ENCODE measurements around the gene PRKCZ.

PRKCZ gene

DNA sequence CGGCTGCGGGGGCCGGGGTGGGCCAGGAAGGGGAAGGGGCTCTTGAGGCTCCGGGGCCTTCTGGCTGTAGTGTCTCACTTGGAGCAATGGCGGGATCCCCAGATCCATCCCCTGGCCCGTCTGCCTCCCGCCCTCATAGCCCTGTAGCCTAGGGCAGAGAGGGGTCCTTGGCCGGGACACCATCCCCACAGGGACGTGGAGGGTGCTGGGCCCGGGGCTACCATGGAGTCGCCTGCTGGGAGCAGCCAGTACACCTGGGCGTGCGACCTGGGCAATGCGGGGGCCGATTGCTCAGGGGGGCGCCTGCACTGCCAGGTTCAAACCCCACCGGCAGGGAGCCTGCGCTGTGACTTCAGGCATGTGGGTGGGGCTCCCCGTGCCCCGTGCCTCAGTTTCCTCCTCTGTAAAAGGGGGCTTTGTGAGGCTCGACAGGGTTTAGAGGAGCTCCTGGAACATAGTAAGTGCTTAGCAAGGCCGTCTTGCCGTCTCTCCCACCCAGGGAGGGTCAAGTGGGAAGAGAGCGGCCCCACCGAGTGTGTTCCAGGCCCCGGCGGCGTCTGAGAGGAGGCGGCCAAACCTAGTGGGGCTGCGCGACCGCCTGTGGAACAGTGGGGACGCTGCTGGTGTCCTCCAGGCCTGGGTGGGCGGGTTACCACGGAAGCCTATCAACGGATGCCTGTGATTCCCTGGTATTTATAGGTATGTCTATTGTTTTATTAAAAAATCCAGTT lies 20.8 kb downstream of the PRKCZ start:
- H3K27me3 ChIP-seq: no peaks in the 10 kb centered on the region
- TF ChIP-seq CTCF (IDR thresholded peaks at IDR 0.05): no peak

DNA sequence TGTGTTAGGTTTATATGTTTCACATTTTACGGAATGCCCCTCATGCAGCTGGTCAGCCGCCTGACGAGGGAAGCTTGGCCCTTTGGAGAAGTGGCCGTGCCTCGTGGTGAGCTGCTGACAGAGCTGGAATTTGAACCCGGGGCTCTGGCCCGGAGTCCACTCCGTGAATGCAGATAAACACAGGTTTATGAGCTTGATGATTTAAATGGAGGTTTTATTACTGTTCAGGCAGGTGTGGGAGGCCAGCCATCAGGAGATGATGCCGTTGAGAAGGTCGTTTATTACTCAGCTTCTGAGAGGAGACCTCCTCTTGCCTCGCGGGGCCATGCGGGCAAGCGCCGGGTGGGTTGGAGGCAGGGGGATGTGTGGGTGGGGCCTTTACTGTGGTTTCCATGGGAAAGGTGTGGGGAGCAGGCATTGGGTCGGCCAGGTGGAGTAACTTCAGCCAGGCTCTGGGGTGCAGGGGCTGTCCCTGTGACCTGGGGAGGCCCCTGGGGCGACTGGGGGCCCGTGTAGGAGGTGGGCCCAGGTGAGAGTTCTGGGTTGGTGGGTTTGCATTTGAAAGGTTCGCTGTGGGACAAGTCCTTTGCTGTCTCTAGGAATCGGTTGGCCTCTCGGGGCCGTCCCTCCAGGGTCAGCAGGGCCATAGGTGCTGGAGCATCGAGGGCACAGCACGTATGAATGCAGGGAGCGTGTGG lies 22.0 kb downstream of the PRKCZ start:
- no peaks in the 10 kb centered on the region for H3K4me1 ChIP-seq (ENCODE audit: control insufficient read depth in 1 of 2, insufficient read depth in 1 of 2, low read depth in 1 of 2, low read length in 1 of 2)
- no peaks in the 10 kb centered on the region for H3K9me3 ChIP-seq
- H3K4me3 ChIP-seq (ENCODE audit: low read depth in 1 of 2, low read length in 1 of 2): no peak overlapping the region
- TF ChIP-seq CTCF (IDR thresholded peaks at IDR 0.05): no peak
- no peaks in the 10 kb centered on the region for H3K27me3 ChIP-seq
- no peak overlapping the region for H3K27ac ChIP-seq
- H3K36me3 ChIP-seq: no peaks in the 10 kb centered on the region

More for the DNA sequence above, 20.8 kb downstream of the PRKCZ start:
- no peak overlapping the region for H3K27ac ChIP-seq
- no peak overlapping the region for H3K4me3 ChIP-seq (ENCODE audit: low read depth in 1 of 2, low read length in 1 of 2)
- H3K36me3 ChIP-seq: no peaks in the 10 kb centered on the region
- H3K9me3 ChIP-seq: no peaks in the 10 kb centered on the region
- H3K4me1 ChIP-seq (ENCODE audit: control insufficient read depth in 1 of 2, insufficient read depth in 1 of 2, low read depth in 1 of 2, low read length in 1 of 2): no peaks in the 10 kb centered on the region

DNA sequence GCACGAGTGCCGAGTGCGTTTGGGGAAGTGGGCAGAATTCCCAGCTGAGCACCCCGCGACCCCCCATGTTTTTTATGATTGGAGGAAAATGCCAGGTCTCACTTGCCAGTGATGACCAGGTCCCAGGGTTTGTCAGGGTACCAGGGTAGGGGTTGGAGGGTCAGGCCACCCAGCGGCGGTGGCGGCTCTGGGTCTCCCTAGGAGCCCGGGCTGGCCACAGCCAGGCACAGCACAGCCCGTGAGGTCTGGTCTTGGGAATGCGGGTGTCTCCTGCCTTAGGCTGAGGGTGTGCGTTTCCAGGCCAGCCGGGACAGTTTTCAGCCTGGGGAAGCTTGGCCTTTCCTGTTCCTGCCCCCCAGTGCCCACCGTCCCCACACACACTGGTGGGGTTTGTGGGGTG lies 22.7 kb downstream of the PRKCZ start:
- Histone ChIP-seq H3K9me3 (no peaks in the 10 kb centered on the region), H3K27me3 (no peaks in the 10 kb centered on the region), H3K4me1 (ENCODE audit: control insufficient read depth in 1 of 2, insufficient read depth in 1 of 2, low read depth in 1 of 2, low read length in 1 of 2) (no peaks in the 10 kb centered on the region), H3K4me3 (ENCODE audit: low read depth in 1 of 2, low read length in 1 of 2) (no peak overlapping the region), H3K36me3 (no peaks in the 10 kb centered on the region), H3K27ac (no peak overlapping the region)
- no peak for TF ChIP-seq CTCF (IDR thresholded peaks at IDR 0.05)

- Histone ChIP-seq H3K27me3 (no peaks in the 10 kb centered on the region), H3K4me1 (ENCODE audit: control insufficient read depth in 1 of 2, insufficient read depth in 1 of 2, low read depth in 1 of 2, low read length in 1 of 2) (no peaks in the 10 kb centered on the region), H3K36me3 (no peaks in the 10 kb centered on the region), H3K9me3 (no peaks in the 10 kb centered on the region), H3K4me3 (ENCODE audit: low read depth in 1 of 2, low read length in 1 of 2) (no peak overlapping the region), H3K27ac (no peak overlapping the region)
- TF ChIP-seq CTCF (IDR thresholded peaks at IDR 0.05): no peak
These were observed 23.4 kb downstream of the PRKCZ start for GRCh38 chr1:2073382-2074230.

- no peaks in the 10 kb centered on the region for H3K27me3 ChIP-seq
These were observed 24.2 kb downstream of the PRKCZ start for GRCh38 chr1:2074396-2074795.

More at GRCh38 chr1:2074396-2074795, 24.2 kb downstream of the PRKCZ start:
- no peak overlapping the region for H3K4me3 ChIP-seq (ENCODE audit: low read depth in 1 of 2, low read length in 1 of 2)
- no peak for TF ChIP-seq CTCF (IDR thresholded peaks at IDR 0.05)
- H3K4me1 ChIP-seq (ENCODE audit: control insufficient read depth in 1 of 2, insufficient read depth in 1 of 2, low read depth in 1 of 2, low read length in 1 of 2): no peaks in the 10 kb centered on the region
- no peaks in the 10 kb centered on the region for H3K9me3 ChIP-seq
- H3K27ac ChIP-seq: no peak overlapping the region
- H3K36me3 ChIP-seq: no peaks in the 10 kb centered on the region
